ENCODE measurements around the gene RABGAP1L.

- TF ChIP-seq CTCF (conservative IDR thresholded peaks at IDR 0.05; ENCODE audit: low read length), result no peak
- no peak for TF ChIP-seq EZH2phosphoT487 (IDR thresholded peaks at IDR 0.05; ENCODE audit: borderline replicate concordance, low read depth, low read length)
These were observed 31.4 kb downstream of the RABGAP1L start for GRCh38 chr1:174190691-174191199.

Data from OCI-LY7 (cell line).